Activated CD4-positive, CD25-positive, alpha-beta regulatory T cell (primary cell): ENCODE measurements around the gene VPS13C.

Experiments used
- DNase-seq, 4 experiments: peaks; one replicate each; lab custom pipeline; 2025; lab: John Stamatoyannopoulos, UW

The VPS13C gene

DNA sequence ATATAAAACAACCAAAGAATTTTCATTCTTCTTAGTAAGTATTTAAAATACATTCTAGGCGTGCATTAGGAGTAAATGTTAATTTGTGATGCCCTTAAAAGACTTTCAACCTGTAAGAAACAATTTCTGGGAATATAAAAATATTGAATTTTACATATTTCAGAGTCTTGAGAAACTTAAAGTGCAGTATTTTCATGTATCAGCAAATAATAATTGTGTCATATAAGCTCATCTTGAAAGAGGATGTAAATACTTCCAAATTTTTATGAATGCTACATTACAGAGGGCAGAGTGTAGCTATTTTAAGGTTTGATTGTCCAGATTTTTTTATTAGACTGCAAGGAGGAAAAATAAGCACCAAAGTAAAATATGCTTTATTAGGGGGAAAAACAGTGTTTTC, 207.1 kb downstream of the VPS13C start:
- DNase-seq = no peak

DNA sequence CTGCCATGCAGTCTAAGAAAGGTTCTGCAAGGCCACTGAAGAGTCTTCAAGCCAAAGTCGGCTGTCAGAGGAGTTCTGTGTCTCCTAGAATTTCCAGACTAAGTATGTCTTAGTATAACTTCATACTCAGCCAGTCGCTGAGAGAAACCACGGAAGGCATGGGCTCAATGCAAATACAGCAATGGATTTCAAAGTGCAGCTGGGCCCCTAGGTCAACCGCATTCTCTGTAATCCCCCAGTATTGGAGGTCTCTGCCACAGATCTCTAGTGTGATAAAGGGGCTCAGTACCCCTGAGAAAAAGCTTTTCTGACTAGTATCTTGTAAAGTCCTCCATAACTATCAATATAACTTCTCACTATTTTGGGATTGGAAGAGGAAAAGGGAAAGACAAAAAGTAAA, 208.3 kb downstream of the VPS13C start:
- no peak for DNase-seq

DNA sequence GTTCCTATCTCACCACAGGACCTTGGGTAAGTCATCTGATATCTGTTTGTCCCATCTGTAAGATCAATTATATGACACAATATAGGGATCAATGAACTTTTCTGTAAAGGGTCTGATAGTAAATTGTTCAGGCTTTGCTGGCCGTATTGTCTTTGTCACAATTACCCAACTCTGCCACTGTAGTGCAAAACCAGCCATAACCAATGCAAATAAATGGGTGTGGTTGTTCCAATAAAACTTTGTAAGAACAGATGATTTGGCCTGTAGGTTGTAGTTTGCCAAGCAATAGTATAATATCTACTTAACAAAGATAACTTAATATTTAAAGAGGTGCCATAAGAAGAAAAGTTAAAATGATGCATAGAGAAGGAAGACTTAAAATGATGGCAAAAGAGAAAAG, 210.8 kb downstream of the VPS13C start:
- no peak for DNase-seq

DNA sequence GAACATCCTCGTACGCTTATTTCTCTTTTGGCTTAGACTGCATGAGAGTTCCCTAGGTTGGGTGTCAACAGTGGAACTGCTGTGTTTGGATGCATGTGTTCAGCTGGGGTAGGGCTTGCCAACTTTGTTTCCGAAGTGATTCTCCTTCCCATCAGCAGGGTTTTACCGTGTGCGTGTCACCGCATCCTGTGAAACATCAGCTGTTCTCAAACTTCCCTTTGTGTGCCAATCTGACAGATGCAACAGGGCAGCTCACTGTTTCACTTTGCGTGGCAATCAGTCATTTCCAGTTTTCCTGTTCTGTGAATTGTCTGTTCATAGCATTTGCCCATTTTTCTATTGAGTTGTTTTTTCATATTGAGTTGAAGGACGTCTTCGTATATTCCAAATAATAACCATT, 218.8 kb downstream of the VPS13C start:
- no peak for DNase-seq

DNA sequence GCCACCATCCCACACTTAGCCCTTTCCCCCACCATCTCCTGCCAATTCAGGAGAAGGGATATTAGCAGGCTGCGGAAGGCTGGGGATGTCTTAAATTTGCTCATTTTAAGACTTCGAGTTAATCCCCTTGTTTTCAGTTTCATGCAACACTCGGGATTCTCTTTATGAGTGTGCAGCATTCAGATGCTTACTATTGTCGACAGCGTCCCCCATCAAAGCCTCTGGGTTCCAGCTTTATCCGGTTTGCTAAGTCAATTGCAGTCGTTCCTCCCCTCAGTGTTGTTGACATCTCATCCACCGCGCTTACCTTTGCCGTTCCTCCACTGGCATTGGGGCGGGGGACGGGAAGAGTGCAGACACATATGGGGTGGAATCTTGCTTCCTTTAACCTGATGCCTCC, 220.2 kb downstream of the VPS13C start:
- DNase-seq = no peak

DNA sequence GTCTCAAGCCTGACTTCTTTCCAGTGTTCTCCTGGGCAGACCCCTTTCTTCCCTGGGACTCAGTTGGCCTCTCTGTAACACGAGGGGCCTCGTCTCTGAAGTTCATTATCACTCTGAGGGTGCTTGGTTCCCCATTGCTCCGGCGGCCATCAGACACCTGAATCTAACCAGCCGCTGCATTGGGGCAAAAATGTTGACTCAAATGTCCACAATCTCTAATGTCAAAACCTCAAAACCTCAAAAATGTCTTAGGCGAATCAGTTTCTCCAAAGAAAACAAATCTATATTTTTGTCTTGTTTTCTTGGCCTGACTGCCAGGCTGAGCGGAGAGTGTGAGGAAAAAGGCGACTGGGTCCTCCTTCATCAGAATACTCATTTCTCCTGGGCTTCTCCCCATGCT, 220.7 kb downstream of the VPS13C start:
- DNase-seq = no peak

DNA sequence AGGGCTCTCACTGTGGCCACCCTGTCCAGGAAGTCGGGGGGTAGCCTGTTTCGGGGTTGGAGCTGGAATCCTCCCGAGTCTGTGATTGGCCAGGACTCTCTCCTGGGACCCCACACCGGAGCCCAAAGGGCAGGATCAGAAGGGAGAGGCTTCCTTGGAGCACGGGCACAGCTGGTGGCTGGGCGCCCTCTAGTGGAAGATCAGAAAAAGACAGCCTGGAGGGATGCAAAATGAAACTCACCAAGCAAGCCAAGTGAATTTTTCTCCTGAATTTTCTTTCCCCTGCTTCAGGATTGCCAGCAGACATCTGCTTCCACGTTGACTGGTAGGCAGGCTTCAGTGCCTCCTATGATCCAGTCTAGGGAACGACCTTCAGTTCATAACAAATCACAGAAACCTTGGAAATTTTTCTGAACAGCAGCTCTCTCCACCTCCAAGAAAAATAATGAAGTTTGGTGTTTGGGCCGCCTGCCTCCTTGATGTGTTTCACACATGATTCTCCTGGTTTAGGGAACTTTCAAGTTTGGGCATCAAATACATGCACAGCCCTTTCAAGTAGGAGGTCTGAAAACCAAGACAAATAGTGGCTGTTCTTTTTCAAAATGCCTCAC, 224.6 kb downstream of the VPS13C start:
- peak; percentile 19 to 35 (median 21) for DNase-seq

DNA sequence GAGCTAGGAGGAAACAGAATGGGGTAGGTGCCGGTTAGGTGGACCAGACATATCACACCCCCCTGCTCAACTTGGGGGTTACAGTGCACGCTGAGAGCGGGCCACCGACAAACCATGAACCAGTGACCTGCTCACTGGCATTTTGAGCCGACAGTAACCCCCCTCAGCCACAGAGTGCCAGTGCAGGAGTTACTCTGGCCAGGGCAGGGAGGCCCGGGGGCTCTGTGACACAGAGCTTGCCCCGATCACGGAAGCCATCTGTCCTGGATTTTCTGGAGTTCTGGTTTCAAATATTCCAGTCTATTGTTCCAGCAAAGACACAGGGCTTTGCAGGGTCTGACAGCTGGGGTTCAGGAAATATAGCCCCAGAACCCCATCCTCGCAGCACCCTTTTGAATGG, 225.2 kb downstream of the VPS13C start:
- no peak for DNase-seq

DNA sequence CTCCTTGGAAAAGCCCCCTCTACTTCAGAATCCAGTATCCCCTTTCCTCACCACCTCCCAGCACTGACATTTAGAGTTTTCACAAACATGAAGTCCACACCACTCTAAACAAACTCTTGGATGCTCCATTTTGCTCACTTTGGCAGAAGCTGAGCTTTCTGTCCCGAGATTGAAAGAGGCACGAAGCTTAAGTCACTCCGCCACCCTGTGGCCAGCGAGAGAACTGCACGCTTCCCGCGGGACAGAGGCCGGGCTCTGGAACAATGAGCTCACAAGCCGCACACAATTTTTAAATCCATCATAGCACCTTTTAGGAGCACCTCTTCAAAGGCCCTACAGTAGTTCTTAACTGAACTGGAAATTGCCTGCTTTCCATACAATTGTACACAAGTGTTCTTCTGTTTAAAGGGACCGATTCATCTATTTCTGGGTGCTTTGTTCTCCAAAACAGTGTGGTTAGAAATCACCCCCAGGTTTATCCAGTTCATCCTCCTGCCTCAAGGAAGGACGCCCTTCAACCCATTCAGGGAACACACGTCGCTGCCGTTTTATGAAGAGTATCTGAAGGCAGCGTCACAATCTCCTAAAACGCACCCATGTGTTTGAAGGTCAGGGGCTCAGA, 226.1 kb downstream of the VPS13C start:
- DNase-seq = peak; percentile 17 to 72 (median 50)

DNA sequence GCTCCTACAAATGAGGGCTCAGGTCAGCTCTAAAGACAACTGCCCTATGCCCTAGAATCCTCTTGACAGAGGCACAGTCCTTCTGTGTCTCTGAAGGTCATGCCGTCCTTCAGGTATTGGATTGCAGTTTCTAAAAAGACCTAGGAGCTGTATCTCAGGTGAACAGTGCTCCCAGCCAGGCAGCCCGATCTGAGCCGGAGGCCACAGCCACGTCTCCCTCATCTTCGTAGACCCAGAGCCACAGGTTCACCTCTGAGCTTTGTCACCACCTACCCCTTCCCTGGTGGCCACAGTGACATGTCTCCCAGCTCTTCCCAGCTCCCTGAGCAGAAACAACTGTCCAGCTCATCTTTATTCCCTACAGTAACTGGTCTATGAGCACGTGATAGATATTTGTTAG, 228.0 kb downstream of the VPS13C start:
- DNase-seq = no peak

DNA sequence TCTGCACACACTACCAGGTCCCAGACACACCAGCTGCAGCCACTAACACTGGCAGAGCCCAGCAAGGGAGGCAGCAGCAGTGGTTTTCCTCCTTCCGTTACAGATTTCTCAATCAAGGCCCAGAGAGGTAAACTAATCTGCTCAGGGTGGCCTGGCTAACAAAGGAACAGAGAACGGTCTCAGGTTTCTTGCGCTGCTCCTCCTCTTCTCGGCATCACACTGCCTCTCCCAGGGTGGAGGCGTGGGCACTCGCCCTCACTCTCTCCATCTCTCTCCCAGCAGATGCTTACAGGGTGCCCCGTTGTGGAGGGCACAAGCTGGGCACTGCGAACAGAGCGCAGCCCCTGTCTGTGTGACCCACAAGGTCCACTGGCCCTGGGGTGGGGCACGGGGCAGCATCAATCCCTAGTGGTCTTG, 228.7 kb downstream of the VPS13C start:
- DNase-seq = no peak

DNA sequence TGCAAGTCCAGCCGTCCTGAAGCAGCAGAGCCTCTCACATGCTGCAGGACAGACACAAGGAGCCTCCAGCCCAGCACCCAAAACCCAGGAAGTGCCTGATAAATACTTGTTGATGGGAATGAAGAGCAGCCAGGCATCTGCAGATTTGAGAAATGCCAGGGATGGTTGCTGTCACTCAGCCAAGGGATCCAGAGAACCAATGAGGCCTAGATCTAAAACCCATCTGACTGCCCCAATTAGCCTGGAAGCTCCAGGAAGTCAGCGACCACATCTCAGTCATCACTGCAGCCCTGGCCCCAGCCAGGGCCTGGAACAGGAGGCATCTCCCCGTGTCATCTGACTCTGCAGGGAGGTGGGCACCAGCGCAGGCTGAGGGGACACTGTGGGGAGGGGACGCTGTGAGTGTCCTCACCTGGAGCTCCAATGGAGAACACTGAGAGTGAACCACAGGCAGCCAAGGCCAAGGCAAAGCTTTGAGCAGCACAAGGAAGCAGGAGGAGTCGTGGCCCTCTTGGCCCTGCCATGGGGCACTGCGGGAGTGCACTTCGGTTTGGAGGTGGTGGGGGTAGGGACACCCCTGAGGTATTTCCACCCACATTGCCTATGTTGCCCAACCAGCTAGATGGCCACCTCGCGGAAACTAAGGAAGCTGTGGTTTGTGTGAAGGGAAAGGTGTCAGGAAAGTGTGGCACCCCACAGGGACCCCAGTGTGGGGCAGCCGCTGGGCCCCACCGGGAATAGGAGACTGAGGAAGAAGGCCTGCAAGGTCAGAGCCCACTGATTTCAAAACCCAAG, 229.5 kb downstream of the VPS13C start:
- DNase-seq = no peak

DNA sequence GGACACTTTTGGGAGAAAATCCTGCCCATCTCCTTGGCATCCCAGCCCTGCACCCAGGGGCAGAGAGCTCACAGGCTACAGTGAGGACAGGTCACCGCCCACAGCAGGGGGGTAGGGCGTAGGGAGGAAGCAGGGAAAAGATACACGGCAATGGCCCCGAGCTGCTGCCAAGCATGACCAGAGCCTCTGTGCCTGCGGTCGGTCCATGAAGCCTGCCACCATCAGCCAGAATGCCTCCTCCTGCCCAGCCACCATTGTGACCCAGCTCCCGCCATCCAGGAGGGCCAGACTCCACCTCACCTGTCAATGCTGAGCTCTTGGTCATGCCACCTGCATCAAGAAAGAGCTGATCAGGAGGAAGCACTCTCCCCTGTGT, 230.7 kb downstream of the VPS13C start:
- no peak for DNase-seq

DNA sequence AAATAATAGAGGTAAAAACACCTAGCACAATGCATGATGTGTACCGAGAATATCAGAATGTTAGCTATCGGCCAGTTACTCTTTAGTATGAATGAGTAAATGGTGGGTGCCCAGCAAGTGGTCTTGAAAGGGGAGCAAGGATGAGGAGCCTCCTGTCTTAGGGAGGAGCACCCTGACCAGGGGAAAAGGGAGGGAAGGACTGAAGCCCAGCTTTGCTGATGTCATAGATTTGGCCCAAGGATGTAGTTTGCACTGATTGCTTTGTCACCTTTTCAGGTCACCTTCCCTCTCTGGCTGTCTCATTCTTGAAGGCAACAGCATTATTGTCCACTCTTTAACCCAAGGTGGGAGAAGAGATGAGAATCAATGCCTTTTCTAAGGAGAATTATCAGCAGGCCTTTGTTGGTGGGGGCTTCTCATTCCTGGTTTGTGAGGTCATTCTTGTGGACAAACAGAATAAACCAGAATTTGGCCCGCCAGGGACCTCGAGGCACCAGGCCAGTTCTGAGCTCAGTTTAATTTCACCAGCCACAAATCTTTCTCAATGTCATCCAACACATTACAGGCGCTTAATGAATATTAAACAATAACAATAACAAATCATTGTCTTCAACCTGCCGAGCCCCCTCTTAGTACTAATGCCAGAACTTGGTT, 231.3 kb downstream of the VPS13C start:
- no peak for DNase-seq

DNA sequence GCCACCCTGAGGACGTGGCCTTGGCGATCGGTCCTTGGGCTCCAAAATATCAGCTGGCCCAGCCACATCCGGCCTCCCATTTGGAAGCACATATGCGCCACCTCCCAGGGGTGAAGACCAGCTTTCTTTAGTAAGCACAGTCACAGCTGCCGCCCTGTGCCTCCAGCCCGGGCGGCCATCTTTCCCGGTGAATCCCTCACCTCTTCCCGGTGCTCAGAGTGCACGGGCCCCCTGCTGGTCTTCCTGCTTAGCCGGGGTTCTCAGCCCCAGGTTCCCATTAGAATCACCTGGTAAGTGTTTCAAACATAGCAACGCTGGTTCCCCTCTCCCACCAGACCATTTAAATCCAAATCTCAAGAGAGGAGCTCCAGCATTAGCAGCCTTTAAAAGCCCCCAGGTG, 232.2 kb downstream of the VPS13C start:
- no peak for DNase-seq

DNA sequence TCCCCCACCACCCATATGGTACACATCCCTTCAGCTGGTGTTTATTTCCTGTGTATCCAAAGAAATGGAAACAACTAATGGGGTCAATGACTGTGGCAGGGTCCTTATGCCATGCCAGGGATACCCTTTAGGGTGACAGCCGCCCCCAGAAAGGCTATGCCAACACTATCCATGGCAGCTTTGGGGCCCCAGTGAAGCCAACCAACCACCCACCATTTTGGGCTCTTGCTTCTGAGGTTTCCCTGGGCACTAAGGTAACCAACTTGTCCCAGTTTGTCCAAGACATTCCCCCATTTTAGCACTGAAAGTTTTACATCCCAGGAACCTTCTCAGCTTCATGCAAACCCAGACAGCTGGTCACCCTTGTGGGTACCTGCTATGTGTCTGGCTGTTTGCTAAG, 233.1 kb downstream of the VPS13C start:
- no peak for DNase-seq

DNA sequence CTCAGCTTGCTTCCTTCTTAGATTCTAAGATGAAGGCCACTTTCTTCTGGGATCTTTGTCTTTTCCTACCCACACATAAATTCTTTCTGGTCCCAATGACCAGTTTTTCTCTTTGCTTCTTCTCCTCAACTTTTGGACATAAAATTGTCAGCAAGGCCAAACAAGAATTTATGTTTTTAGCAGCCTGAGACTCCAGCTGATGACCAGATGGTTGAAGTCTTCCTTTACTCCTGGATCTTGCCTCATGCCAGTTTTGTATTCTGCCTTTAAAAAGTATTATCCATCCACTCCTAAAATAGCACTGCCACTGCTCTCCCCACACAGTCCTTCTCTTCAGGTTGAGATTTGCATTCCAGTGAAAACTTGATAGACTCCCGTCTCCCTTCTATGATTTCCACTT, 236.0 kb downstream of the VPS13C start:
- DNase-seq = no peak

DNA sequence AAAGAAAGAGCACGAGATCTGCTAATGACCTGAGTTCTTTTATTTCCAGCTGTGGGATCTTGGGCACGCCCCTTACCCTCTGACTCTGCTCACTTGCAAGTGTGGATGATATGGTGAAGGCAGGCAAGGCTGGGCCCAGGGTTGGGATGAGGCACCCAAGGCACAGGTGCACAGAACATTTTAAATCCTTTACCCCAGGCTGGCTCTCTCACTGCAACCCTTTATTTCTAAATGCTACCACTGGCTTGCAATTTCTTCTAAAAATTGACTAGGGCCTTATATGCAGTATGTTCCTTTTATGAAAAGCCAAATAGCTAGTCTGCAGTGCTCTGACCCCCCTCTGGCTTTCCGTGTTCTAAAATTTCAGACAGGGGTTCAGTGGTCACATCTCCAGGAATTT, 237.7 kb downstream of the VPS13C start:
- no peak for DNase-seq

DNA sequence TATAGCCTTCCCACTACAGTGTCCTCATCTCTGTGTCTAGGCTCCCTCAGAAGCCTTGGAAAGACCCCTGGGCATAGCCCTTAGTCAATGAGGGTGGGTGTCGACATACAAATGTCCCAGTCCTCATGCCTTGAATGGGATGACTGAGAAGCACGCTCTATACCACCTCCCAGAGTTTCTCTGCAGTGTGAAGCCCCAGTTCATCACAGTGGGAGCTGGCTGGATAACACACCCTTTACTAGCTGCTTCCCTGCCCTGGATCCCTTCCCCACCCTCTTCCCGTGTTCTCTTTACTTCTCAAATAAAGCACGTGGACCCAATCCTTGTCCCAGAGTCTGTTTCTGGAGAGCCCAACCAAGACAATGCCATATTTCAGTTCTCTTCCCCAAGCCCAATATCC, 239.3 kb downstream of the VPS13C start:
- DNase-seq = no peak

DNA sequence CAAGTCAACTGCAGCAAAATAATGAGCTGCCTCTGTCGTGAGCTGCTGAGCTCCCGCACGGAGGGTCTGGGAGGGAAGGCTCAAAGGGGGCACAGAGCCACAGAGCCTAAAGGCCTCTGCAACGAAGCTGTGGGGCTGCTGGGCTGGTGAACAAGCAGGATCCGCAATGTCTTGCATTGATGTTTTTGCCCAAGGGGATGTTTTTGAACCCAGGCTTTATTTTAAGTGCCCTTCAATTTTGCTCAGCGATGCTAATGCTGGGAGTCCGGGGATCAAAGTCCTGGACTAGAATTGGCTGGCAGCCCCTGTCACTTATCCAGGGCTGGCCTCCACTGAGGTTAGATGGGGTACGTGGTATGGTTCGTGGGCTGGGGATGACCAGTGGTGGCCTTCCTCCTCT, 240.0 kb downstream of the VPS13C start:
- no peak for DNase-seq

DNA sequence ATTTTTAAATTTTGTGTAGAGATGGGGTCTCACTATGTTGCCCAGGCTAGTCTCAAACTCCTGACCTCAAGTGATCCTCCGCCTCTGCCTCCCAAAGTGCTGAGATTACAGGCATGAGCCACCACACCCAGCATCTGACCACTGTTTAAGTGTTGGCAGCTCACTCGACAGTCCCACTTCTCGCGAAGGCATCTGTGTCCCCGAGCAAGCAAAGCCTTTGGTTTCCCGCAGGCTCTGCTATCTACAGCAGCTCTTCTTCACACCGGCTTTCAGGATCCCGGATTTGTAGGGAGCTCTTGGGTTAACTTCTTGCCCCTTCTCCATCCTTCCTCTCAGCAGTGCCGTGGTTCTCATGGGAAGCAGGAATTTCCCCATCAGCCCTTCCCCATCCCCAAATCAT, 240.9 kb downstream of the VPS13C start:
- DNase-seq = no peak

DNA sequence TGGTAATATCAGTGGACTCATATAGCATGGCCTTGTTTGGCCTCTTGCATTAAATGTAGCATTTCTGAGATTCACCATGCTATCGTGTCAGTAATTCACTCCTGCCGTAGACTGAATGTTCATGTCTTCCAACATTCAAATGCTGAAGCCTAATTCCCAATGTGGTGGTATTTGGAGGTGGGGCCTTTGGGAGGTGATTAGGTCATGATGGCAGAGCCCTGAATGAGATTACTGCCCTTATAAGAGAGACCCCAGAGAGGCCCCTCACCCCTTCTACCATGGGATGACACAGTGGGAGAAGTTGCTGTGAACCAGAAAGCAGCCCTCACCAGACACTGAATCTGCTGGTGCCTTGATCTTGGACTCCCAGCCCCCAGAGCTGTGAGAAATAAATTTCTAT, 241.4 kb downstream of the VPS13C start:
- no peak for DNase-seq

DNA sequence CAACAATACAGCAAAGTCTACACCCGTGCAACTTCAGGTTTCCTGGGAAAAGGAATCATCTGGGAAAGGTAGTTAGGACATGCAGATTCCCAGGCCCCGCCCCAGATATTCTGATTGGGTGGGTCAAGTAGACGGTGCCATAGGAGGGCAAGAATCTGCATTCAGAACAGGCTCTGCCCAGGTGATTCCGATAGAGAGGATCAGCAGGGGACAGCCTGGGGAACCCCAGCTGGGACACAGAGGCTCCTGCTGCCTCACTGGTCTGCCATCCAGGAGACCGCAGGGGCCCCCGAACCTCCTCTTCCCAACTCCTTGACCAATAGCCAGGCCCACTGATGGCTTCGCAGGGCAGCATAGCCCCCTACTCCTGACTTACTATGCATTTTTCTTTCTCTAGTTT, 243.4 kb downstream of the VPS13C start:
- no peak for DNase-seq
